ENCODE measurements around the gene SPRED2. TPM values are rescaled to one million over a fixed set of nuclear protein-coding genes. Genes with fewer than 3 reads are reported as not detected.
A peak's percentile ranks its signal among the peaks of the same experiment; 100 is the strongest.

SPRED2 gene
- total RNA-seq, 4 donors from 2014 or later, result 8.4 to 34.8 (median 29.7) TPM

- intact Hi-C loops (cut with DNase I; ENCODE audit: low total_unique reads) (no loop called here), in situ Hi-C loops (cut with MboI; ENCODE audit: low pct_ligation_motif_present in 1 of 4, low pct_unique_long_range_greater_than_20kb in 1 of 4, low sequenced_read_pairs in 3 of 4) (no loop called here)
- H3K36me3 ChIP-seq, result no peaks in the 10 kb centered on the region
- no peaks in the 10 kb centered on the region for H3K27me3 ChIP-seq
- H3K27ac ChIP-seq, result no peak overlapping the region
- no peak for DNase-seq
- H3K4me3 ChIP-seq, result no peak overlapping the region
- H3K9me3 ChIP-seq, result no peaks in the 10 kb centered on the region
- peaks cover 7 to 53% (median 21%) of the 10 kb centered on the region in 4 donors for H3K4me1 ChIP-seq
- 67 to 70% methylated on average over 6 of the region's 6 CpGs for WGBS, 2 donors (ENCODE audit: low coverage in 1 of 2)
- no peak for TF ChIP-seq EP300 (IDR thresholded peaks at IDR 0.05; ENCODE audit: low read depth)
- no peak for TF ChIP-seq CTCF (IDR thresholded peaks at IDR 0.05)
- no peak for TF ChIP-seq POLR2AphosphoS5 (IDR thresholded peaks at IDR 0.05)
- TF ChIP-seq POLR2A (IDR thresholded peaks at IDR 0.05), result no peak
Measured at GRCh38 chr2:65360441-65360840, 72.0 kb downstream of the SPRED2 start.

GRCh38 chr2:65358678-65359400, 73.6 kb downstream of the SPRED2 start:
- TF ChIP-seq CTCF (IDR thresholded peaks at IDR 0.05), result no peak
- TF ChIP-seq POLR2AphosphoS5 (IDR thresholded peaks at IDR 0.05), result no peak
- no peak for TF ChIP-seq EP300 (IDR thresholded peaks at IDR 0.05; ENCODE audit: low read depth)
- TF ChIP-seq POLR2A (IDR thresholded peaks at IDR 0.05), result no peak
- H3K27ac ChIP-seq, result peak overlapping the region in 2 of 4 donors; percentile 32 to 38
- intact Hi-C loops (cut with DNase I; ENCODE audit: low total_unique reads) (no loop called here), in situ Hi-C loops (cut with MboI; ENCODE audit: low pct_ligation_motif_present in 1 of 4, low pct_unique_long_range_greater_than_20kb in 1 of 4, low sequenced_read_pairs in 3 of 4) (no loop called here)
- WGBS, 2 donors (ENCODE audit: low coverage in 1 of 2), result 84 to 88% methylated on average over 4 to 7 of the region's 7 CpGs
- no peak overlapping the region for H3K4me3 ChIP-seq
- H3K36me3 ChIP-seq, result no peaks in the 10 kb centered on the region
- no peak for DNase-seq
- no peaks in the 10 kb centered on the region for H3K27me3 ChIP-seq
- H3K9me3 ChIP-seq, result no peaks in the 10 kb centered on the region
- peaks cover 5 to 52% (median 20%) of the 10 kb centered on the region in 4 donors for H3K4me1 ChIP-seq

GRCh38 chr2:65357959-65358294, 74.5 kb downstream of the SPRED2 start:
- Histone ChIP-seq H3K9me3 (no peaks in the 10 kb centered on the region), H3K27ac (peak overlapping the region in 1 of 4 donors; percentile 38), H3K27me3 (no peaks in the 10 kb centered on the region), H3K36me3 (no peaks in the 10 kb centered on the region), H3K4me3 (no peak overlapping the region), H3K4me1 (peaks cover 5 to 53% (median 22%) of the 10 kb centered on the region in 4 donors)
- DNase-seq, result no peak
- in situ Hi-C loops (cut with MboI; ENCODE audit: low pct_ligation_motif_present in 1 of 4, low pct_unique_long_range_greater_than_20kb in 1 of 4, low sequenced_read_pairs in 3 of 4) (no loop called here), intact Hi-C loops (cut with DNase I; ENCODE audit: low total_unique reads) (no loop called here)
- no peak for TF ChIP-seq EP300 (IDR thresholded peaks at IDR 0.05; ENCODE audit: low read depth)
- no peak for TF ChIP-seq POLR2A (IDR thresholded peaks at IDR 0.05)
- TF ChIP-seq CTCF (IDR thresholded peaks at IDR 0.05), result no peak
- no peak for TF ChIP-seq POLR2AphosphoS5 (IDR thresholded peaks at IDR 0.05)

GRCh38 chr2:65357095-65357958, 75.1 kb downstream of the SPRED2 start:
- TF ChIP-seq POLR2AphosphoS5 (IDR thresholded peaks at IDR 0.05), result no peak
- no peak for TF ChIP-seq CTCF (IDR thresholded peaks at IDR 0.05)
- no peak for TF ChIP-seq POLR2A (IDR thresholded peaks at IDR 0.05)
- no peak for TF ChIP-seq EP300 (IDR thresholded peaks at IDR 0.05; ENCODE audit: low read depth)
- in situ Hi-C loops (cut with MboI; ENCODE audit: low pct_ligation_motif_present in 1 of 4, low pct_unique_long_range_greater_than_20kb in 1 of 4, low sequenced_read_pairs in 3 of 4), result no loop called here
- 78 to 100% methylated on average over 2 to 9 of the region's 9 CpGs for WGBS, 2 donors (ENCODE audit: low coverage in 1 of 2)

More at GRCh38 chr2:65357095-65357958, 75.1 kb downstream of the SPRED2 start:
- no peak for DNase-seq
- H3K27ac ChIP-seq, result no peak overlapping the region
- no peaks in the 10 kb centered on the region for H3K27me3 ChIP-seq
- H3K36me3 ChIP-seq, result no peaks in the 10 kb centered on the region
- intact Hi-C loops (cut with DNase I; ENCODE audit: low total_unique reads), result no loop called here
- peaks cover 5 to 48% (median 20%) of the 10 kb centered on the region in 4 donors for H3K4me1 ChIP-seq
- H3K4me3 ChIP-seq, result no peak overlapping the region
- no peaks in the 10 kb centered on the region for H3K9me3 ChIP-seq
